ENCODE results near the gene VPS25. TPM values are rescaled to one million over a fixed set of nuclear protein-coding genes. Genes with fewer than 3 reads are reported as not detected.
A peak's percentile ranks its signal among the peaks of the same experiment; 100 is the strongest.

The VPS25 gene
- total RNA-seq = 100 to 1,000 TPM; 114 to 126 TPM
- polyA plus RNA-seq (2013, experiment 1 of 2) = 106 TPM
- polyA plus RNA-seq (2013, experiment 2 of 2) = 100 TPM
- long read RNA-seq, experiment 1, transcript VPS25-205 (5 exons, 668 nt) = minor isoform, 8 of 92 reads
- long read RNA-seq, experiment 1, transcript VPS25-201 (6 exons, 1,101 nt) = major isoform, 67 of 92 reads
- long read RNA-seq, experiment 1, partial matches to known transcripts = 14 of 92 reads
- long read RNA-seq, experiment 1, other reads (novel, unspliced or antisense) = 3 of 92 reads
- long read RNA-seq, experiment 2, transcript VPS25-201 (6 exons, 1,101 nt) = major isoform, 181 of 186 reads
- long read RNA-seq, experiment 2, partial matches to known transcripts = 3 of 186 reads
- long read RNA-seq, experiment 2, other reads (novel, unspliced or antisense) = 2 of 186 reads
- long read RNA-seq, experiment 3, transcript VPS25-201 (6 exons, 1,101 nt) = major isoform, 281 of 296 reads
- long read RNA-seq, experiment 3, partial matches to known transcripts = 0 of 296 reads
- long read RNA-seq, experiment 3, other reads (novel, unspliced or antisense) = 14 of 296 reads
- long read RNA-seq, experiment 4, transcript VPS25-201 (6 exons, 1,101 nt) = major isoform, 596 of 604 reads
- long read RNA-seq, experiment 4, partial matches to known transcripts = 1 of 604 reads
- long read RNA-seq, experiment 4, other reads (novel, unspliced or antisense) = 6 of 604 reads

DNA sequence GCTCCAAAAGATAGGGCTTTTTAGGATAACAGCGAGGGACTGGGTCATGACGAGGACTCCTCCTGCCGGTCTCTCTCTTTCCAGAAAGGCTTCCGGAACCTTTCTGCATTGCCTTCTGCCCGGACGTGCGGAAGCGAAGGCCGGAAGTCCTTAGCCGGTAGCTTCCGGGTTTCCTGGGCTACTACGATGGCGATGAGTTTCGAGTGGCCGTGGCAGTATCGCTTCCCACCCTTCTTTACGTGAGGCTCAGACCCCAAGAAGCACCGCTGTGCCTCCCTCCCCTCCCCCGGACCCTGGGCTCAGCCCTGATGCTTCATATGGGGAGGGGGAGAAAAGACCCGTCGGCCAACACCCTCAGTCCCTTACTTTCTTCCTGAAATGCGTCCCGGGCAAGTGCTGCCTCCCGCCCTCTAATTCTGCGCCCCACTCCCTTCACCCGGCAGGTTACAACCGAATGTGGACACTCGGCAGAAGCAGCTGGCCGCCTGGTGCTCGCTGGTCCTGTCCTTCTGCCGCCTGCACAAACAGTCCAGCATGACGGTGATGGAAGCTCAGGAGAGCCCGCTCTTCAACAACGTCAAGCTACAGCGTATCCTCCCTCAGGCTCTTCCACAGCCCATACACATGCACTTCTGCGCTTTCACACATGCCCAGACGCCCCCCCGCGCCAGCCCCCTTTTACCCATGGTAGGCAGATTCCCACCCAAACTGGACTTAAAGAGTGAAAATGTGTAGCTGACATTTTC, at the start of gene VPS25:
VPS25 (plus strand) TSS at position 160 of the 746 bp plus-strand sequence; CDS start at position 187, 27 bp downstream.
- Mint-ChIP-seq H3K9me3 (no peaks in the 10 kb centered on the region), H3K27ac (peak within 1 kb of the TSS; percentile 94), H3K4me1 (peaks cover 7% of the 10 kb centered on the region), H3K27me3 (ENCODE audit: insufficient read depth) (peaks cover 3% of the 10 kb centered on the region), H3K4me3 (peak within 1 kb of the TSS; percentile 97), H3K36me3 (ENCODE audit: low read depth) (peaks cover 26% of the 10 kb centered on the region)
- Histone ChIP-seq H3K27me3 (ENCODE audit: control insufficient read depth, insufficient read depth, low read length, poor library complexity, severe bottlenecking) (no peaks in the 10 kb centered on the region), H3K4me1 (ENCODE audit: control insufficient read depth, insufficient read depth, low read length) (no peaks in the 10 kb centered on the region), H3K4me3 (ENCODE audit: low read length) (peak within 1 kb of the TSS; percentile 95), H3K36me3 (ENCODE audit: control insufficient read depth, insufficient read depth, low read length) (peaks cover 24% of the 10 kb centered on the region), H3K9me3 (ENCODE audit: control insufficient read depth, low read length) (no peaks in the 10 kb centered on the region), H3K27ac (ENCODE audit: low read depth, low read length) (no peak within 1 kb of the TSS), H3K9ac (ENCODE audit: extremely low read depth, low read length, poor library complexity, severe bottlenecking) (peak within 1 kb of the TSS; percentile 66)
- WGBS, 2 experiments (ENCODE audit: insufficient coverage in 1 of 2, insufficient read length in 1 of 2) = 1% methylated on average over 21 to 38 of the region's 39 CpGs
- peak; percentile 95 for DNase-seq
- TF ChIP-seq, protein P1, sequence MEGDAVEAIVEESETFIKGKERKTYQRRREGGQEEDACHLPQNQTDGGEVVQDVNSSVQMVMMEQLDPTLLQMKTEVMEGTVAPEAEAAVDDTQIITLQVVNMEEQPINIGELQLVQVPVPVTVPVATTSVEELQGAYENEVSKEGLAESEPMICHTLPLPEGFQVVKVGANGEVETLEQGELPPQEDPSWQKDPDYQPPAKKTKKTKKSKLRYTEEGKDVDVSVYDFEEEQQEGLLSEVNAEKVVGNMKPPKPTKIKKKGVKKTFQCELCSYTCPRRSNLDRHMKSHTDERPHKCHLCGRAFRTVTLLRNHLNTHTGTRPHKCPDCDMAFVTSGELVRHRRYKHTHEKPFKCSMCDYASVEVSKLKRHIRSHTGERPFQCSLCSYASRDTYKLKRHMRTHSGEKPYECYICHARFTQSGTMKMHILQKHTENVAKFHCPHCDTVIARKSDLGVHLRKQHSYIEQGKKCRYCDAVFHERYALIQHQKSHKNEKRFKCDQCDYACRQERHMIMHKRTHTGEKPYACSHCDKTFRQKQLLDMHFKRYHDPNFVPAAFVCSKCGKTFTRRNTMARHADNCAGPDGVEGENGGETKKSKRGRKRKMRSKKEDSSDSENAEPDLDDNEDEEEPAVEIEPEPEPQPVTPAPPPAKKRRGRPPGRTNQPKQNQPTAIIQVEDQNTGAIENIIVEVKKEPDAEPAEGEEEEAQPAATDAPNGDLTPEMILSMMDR (conservative IDR thresholded peaks at IDR 0.05) = peak; percentile 38

GRCh38 chr17:42723636-42724035, 49.6 kb upstream of the VPS25 start:
- no peaks in the 10 kb centered on the region for H3K4me1 ChIP-seq (ENCODE audit: control insufficient read depth, insufficient read depth, low read length)
- Mint-ChIP-seq H3K27ac (no peak overlapping the region), H3K27me3 (ENCODE audit: insufficient read depth) (no peaks in the 10 kb centered on the region), H3K36me3 (ENCODE audit: low read depth) (peaks cover 34% of the 10 kb centered on the region), H3K4me1 (no peaks in the 10 kb centered on the region), H3K9me3 (no peaks in the 10 kb centered on the region), H3K4me3 (no peak overlapping the region)
- 97 to 100% methylated on average over 1 to 3 of the region's 3 CpGs for WGBS, 2 experiments (ENCODE audit: insufficient coverage in 1 of 2, insufficient read length in 1 of 2)
- no peak overlapping the region for H3K9ac ChIP-seq (ENCODE audit: extremely low read depth, low read length, poor library complexity, severe bottlenecking)
- TF ChIP-seq, protein P1 (conservative IDR thresholded peaks at IDR 0.05) = no peak
- H3K36me3 ChIP-seq (ENCODE audit: control insufficient read depth, insufficient read depth, low read length) = peaks cover 27% of the 10 kb centered on the region
- no peaks in the 10 kb centered on the region for H3K9me3 ChIP-seq (ENCODE audit: control insufficient read depth, low read length)
- no peak for DNase-seq
- no peaks in the 10 kb centered on the region for H3K27me3 ChIP-seq (ENCODE audit: control insufficient read depth, insufficient read depth, low read length, poor library complexity, severe bottlenecking)
- no peak overlapping the region for H3K27ac ChIP-seq (ENCODE audit: low read depth, low read length)
- no peak overlapping the region for H3K4me3 ChIP-seq (ENCODE audit: low read length)

GRCh38 chr17:42725143-42725542, 48.1 kb upstream of the VPS25 start:
- Histone ChIP-seq H3K36me3 (ENCODE audit: control insufficient read depth, insufficient read depth, low read length) (peaks cover 29% of the 10 kb centered on the region), H3K4me1 (ENCODE audit: control insufficient read depth, insufficient read depth, low read length) (no peaks in the 10 kb centered on the region), H3K9ac (ENCODE audit: extremely low read depth, low read length, poor library complexity, severe bottlenecking) (no peak overlapping the region), H3K9me3 (ENCODE audit: control insufficient read depth, low read length) (no peaks in the 10 kb centered on the region), H3K4me3 (ENCODE audit: low read length) (no peak overlapping the region), H3K27me3 (ENCODE audit: control insufficient read depth, insufficient read depth, low read length, poor library complexity, severe bottlenecking) (no peaks in the 10 kb centered on the region), H3K27ac (ENCODE audit: low read depth, low read length) (no peak overlapping the region)
- H3K36me3 Mint-ChIP-seq (ENCODE audit: low read depth) = peaks cover 35% of the 10 kb centered on the region
- no peaks in the 10 kb centered on the region for H3K4me1 Mint-ChIP-seq
- no peak for DNase-seq
- H3K27ac Mint-ChIP-seq = no peak overlapping the region
- no peaks in the 10 kb centered on the region for H3K27me3 Mint-ChIP-seq (ENCODE audit: insufficient read depth)
- 99 to 100% methylated on average over 4 to 6 of the region's 6 CpGs for WGBS, 2 experiments (ENCODE audit: insufficient coverage in 1 of 2, insufficient read length in 1 of 2)
- no peak overlapping the region for H3K4me3 Mint-ChIP-seq
- TF ChIP-seq, protein P1 (conservative IDR thresholded peaks at IDR 0.05) = no peak
- no peaks in the 10 kb centered on the region for H3K9me3 Mint-ChIP-seq
